ES-I3 (cell line): ENCODE data around the gene FUT8.
"Not testable (repeated sequence)": the region's sequence is repeated elsewhere in the genome, so short reads cannot be mapped to it uniquely, and the experiment has no call there.

Source experiments
- H3K36me3 ChIP-seq: 2 replicates; pipeline ENCODE4 v1.6.1; 2013; ENCODE audit warnings: mild to moderate bottlenecking, low read length, control low read depth, moderate library complexity; ENCODE audit not compliant: insufficient read depth
- H3K4me1 ChIP-seq: 2 replicates; pipeline ENCODE4 v1.6.1; 2013; ENCODE audit warnings: mild to moderate bottlenecking, control low read depth, low read length; ENCODE audit not compliant: insufficient read depth
- H3K9ac ChIP-seq: 2 replicates; pipeline ENCODE4 v1.6.1; 2013; ENCODE audit warnings: low read depth, mild to moderate bottlenecking, low read length, moderate library complexity
- H3K9me3 ChIP-seq: 2 replicates; pipeline ENCODE4 v1.6.1; 2013; ENCODE audit warnings: mild to moderate bottlenecking, low read length, moderate library complexity; ENCODE audit not compliant: control insufficient read depth, insufficient read depth

The FUT8 gene

GRCh38 chr14:65631040-65631439 is 218.5 kb downstream of the FUT8 start:
- Histone ChIP-seq H3K9ac (no peak overlapping the region), H3K4me1 (no peaks in the 10 kb centered on the region), H3K36me3 (0 out of 2 replicates have a peak, but pooled peaks cover 3% of the 10 kb centered on the region), H3K9me3 (peaks cover 3% of the 10 kb centered on the region; the same call in 1 of the 2 replicates)

GRCh38 chr14:65632487-65632886 is 220.0 kb downstream of the FUT8 start:
- H3K9ac ChIP-seq: no peak overlapping the region
- H3K4me1 ChIP-seq: no peaks in the 10 kb centered on the region
- peaks cover 3% of the 10 kb centered on the region; the same call in 1 of the 2 replicates for H3K9me3 ChIP-seq
- H3K36me3 ChIP-seq: 0 out of 2 replicates have a peak, but pooled peaks cover 3% of the 10 kb centered on the region

- not testable (repeated sequence) for H3K36me3 ChIP-seq, H3K9ac ChIP-seq, H3K9me3 ChIP-seq, H3K4me1 ChIP-seq
Observed at GRCh38 chr14:65633666-65634065, 221.1 kb downstream of the FUT8 start.

GRCh38 chr14:65637780-65638179 is 225.2 kb downstream of the FUT8 start:
- Histone ChIP-seq H3K4me1 (no peaks in the 10 kb centered on the region), H3K9ac (no peak overlapping the region), H3K9me3 (no peaks in the 10 kb centered on the region; the same call in 1 of the 2 replicates), H3K36me3 (no peaks in the 10 kb centered on the region)

- Histone ChIP-seq H3K36me3 (no peaks in the 10 kb centered on the region), H3K4me1 (no peaks in the 10 kb centered on the region), H3K9ac (no peak overlapping the region), H3K9me3 (no peaks in the 10 kb centered on the region; the same call in 1 of the 2 replicates)
Observed at GRCh38 chr14:65639216-65639615, 226.7 kb downstream of the FUT8 start.

GRCh38 chr14:65650826-65651225 is 238.3 kb downstream of the FUT8 start:
- Histone ChIP-seq H3K36me3 (no peaks in the 10 kb centered on the region), H3K4me1 (no peaks in the 10 kb centered on the region), H3K9me3 (no peaks in the 10 kb centered on the region), H3K9ac (no peak overlapping the region)

GRCh38 chr14:65656554-65656953 is 244.0 kb downstream of the FUT8 start:
- no peaks in the 10 kb centered on the region for H3K9me3 ChIP-seq

GRCh38 chr14:65658202-65658601 is 245.7 kb downstream of the FUT8 start:
- Histone ChIP-seq H3K9me3 (no peaks in the 10 kb centered on the region), H3K4me1 (no peaks in the 10 kb centered on the region), H3K9ac (no peak overlapping the region), H3K36me3 (no peaks in the 10 kb centered on the region)

More at GRCh38 chr14:65656554-65656953, 244.0 kb downstream of the FUT8 start:
- H3K4me1 ChIP-seq: no peaks in the 10 kb centered on the region
- no peaks in the 10 kb centered on the region for H3K36me3 ChIP-seq
- no peak overlapping the region for H3K9ac ChIP-seq

GRCh38 chr14:65661865-65662264 is 249.3 kb downstream of the FUT8 start:
- no peaks in the 10 kb centered on the region for H3K36me3 ChIP-seq
- H3K9me3 ChIP-seq: no peaks in the 10 kb centered on the region
- H3K4me1 ChIP-seq: peaks cover 12% of the 10 kb centered on the region; the same call in 1 of the 2 replicates
- no peak overlapping the region for H3K9ac ChIP-seq

GRCh38 chr14:65664436-65664835 is 251.9 kb downstream of the FUT8 start:
- Histone ChIP-seq H3K9ac (no peak overlapping the region), H3K9me3 (no peaks in the 10 kb centered on the region), H3K4me1 (peaks cover 12% of the 10 kb centered on the region; the same call in 1 of the 2 replicates), H3K36me3 (no peaks in the 10 kb centered on the region)

GRCh38 chr14:65676361-65677014 is 264.0 kb downstream of the FUT8 start:
- H3K4me1 ChIP-seq: no peaks in the 10 kb centered on the region
- H3K9ac ChIP-seq: no peak overlapping the region
- H3K36me3 ChIP-seq: no peaks in the 10 kb centered on the region
- H3K9me3 ChIP-seq: no peaks in the 10 kb centered on the region; the same call in 1 of the 2 replicates

GRCh38 chr14:65685572-65685971 is 273.0 kb downstream of the FUT8 start:
- Histone ChIP-seq H3K9me3 (no peaks in the 10 kb centered on the region), H3K36me3 (no peaks in the 10 kb centered on the region), H3K4me1 (peaks cover 9% of the 10 kb centered on the region), H3K9ac (no peak overlapping the region)

GRCh38 chr14:65686761-65687160 is 274.2 kb downstream of the FUT8 start:
- Histone ChIP-seq H3K9ac (no peak overlapping the region), H3K9me3 (no peaks in the 10 kb centered on the region), H3K4me1 (peaks cover 9% of the 10 kb centered on the region), H3K36me3 (no peaks in the 10 kb centered on the region)

- Histone ChIP-seq H3K4me1 (peaks cover 9% of the 10 kb centered on the region), H3K9ac (no peak overlapping the region), H3K36me3 (no peaks in the 10 kb centered on the region), H3K9me3 (peaks cover 2% of the 10 kb centered on the region; the same call in 1 of the 2 replicates)
Observed at GRCh38 chr14:65689070-65689469, 276.5 kb downstream of the FUT8 start.

GRCh38 chr14:65692566-65692965 is 280.0 kb downstream of the FUT8 start:
- H3K4me1 ChIP-seq, H3K9me3 ChIP-seq, H3K9ac ChIP-seq, H3K36me3 ChIP-seq: not testable (repeated sequence)
